GM12874 (cell line): Measurements from ENCODE around the gene GPX4.

Source experiments
- CTCF ChIP-seq: IDR thresholded peaks from 2 replicates; pipeline ENCODE4 v1.5.1; 2011; ENCODE audit warnings: low read depth, mild to moderate bottlenecking, control low read depth, low read length, moderate library complexity; ENCODE audit not compliant: insufficient read depth

The GPX4 gene

DNA sequence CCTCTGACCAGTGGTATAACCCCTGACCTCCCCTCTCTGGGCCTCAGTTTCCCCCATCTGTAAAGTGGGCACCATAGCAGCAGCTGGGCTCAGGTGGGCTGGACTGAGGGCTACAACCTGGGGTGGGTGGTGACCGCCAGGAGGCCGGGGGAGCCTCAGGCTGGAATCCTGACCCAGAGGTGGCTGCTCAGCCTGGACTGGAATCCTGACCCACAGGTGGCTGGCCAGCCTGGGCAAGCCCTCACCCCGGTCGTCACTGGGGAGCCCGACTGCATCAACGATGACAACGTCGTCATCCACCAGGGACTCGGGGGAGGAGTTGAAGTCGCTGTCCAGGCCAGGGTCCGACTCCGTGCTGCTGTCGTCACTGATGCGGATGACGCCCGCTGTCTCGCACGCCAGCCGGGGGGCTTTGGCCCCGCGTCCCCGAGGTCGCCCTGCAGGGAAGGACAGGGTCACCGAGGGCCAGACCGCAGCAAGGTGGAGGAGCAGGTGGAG is 10.2 kb downstream of the GPX4 start:
- no peak for TF ChIP-seq CTCF

DNA sequence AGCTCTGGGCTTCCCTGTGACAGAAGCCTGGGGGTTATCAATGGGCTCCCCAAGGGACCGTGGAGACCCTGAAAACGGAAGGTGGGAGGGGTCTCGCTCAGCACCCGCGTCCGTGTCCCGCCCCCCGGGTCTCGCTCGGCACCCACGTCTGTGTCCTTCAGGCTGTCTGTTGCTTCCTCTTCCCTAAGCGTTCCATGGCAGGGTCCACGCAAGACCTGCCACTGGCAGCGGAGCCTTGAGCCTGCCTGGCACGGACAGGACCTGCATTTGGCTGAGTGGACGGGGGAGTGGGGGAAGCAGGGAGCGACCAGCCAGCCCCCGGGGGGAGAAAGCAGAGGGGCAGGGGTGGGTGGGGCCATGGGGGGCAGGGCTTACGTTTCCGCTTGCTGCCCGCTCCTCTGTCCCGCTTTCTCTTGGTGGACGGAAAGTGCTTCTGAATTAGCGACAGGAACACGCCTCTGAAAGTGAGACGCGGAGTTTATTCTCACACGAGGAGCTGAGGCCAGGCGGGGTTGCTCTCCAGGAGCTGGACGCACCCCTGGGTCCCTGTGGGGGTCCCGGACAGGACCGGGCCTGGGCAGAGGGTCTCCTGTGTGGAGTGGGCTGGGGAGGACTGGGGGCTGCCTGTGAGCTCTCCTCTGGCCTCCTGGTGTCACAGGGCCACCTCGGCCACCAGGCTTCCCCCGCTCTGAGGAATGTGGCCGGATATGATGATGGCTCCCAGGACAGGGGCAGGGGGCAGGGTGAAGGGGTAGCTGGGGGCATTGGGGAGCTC is 12.0 kb downstream of the GPX4 start:
- no peak for TF ChIP-seq CTCF

DNA sequence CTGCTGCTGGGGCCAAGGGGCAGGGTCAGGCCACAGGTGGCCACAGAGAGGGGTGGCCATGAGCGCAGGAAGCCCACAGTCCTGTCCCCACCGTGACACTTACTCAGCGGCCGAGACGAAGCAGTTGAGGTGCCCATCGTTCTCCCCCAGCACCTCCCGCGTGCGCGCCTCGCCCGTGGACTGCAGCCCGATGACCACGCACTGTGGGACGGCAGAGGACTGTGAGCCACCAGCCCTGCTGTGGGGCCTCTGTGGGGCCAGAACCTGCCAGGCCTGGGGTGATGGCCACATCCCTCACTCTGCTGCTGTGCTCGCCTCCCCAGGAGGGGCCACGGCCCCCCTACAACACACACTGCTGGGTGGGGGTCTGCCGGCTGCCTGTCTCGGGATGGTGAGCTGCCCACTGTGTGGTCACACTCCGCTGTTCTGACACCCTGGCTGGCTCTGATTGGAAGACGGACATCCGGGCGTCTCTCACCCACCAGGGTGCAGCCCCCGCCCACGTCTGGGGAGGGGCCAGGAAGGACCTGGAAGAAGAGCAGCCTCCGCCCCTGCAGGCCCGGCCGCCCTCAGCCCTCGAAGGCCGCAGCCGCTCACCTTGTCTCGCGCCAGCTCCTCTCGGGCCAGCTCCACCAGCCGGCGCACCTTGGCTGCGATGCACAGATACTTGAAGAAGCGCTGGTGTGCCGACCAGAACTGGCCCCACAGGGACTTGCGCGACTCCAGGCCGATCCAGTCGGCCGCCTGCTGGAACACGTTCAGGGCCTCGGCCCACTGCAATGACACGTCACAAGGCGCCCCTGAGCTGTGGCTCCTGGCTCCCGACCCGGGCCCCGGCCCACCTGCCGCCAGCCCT is 13.2 kb downstream of the GPX4 start:
- TF ChIP-seq CTCF: no peak

GRCh38 chr19:1117654-1118053 is 13.9 kb downstream of the GPX4 start:
- TF ChIP-seq CTCF: no peak

DNA sequence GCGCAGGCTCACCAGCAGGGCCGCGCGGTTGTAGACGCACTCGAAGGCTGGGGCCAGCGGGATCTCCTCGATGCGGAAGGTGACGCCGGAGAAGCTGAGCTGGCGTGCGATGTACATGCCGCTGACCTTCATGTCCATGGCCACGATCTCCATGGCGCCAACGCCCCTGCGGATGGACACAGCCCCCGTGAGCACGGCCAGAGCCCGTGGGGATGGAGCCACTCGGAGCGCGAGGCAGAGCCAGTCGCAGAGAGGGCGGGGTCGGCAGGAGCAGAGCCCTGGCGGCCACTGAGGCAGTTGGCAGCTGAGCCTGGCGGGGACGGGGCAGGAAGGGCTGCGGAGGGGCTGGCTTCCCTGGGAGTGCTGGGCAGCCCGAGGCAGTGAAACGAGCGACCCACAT is 15.2 kb downstream of the GPX4 start:
- TF ChIP-seq CTCF: no peak

GRCh38 chr19:1119475-1120217 is 15.9 kb downstream of the GPX4 start:
- TF ChIP-seq CTCF: no peak

DNA sequence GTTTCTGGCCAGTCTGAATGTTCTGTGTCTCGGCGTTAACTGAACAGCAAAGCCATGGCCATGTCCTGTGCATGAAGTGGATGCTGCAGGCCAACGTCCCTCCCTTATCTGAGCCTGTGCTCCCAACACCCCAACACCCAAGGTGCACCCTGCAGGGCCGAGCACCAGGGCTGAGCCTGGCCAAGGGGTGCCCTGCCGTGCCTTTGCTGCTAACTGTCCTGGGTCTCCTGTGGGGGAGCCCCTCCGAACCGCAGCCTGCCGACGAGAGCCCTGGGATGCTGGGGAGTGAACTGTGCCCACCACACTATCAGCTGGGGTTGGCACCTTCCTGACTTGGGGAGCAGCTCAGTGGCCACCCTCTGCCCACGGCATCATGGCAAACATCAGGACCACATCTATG is 17.6 kb downstream of the GPX4 start:
- no peak for TF ChIP-seq CTCF
